H9 (cell line): ENCODE data around the gene IMPDH2. TPM values are rescaled to one million over a fixed set of nuclear protein-coding genes. Genes with fewer than 3 reads are reported as not detected.

Experiments
- DNase-seq: peaks from one replicate; pipeline ENCODE4 v3.0.0-alpha.2; 2017
- H2AFZ ChIP-seq: one replicate; pipeline ENCODE4 v1.6.1; 2013; ENCODE audit warnings: mild to moderate bottlenecking, low read length, control low read depth, moderate library complexity
- H2AK5ac ChIP-seq: 2 replicates; pipeline ENCODE4 v1.6.1; 2013; ENCODE audit warnings: low read length, control low read depth, mixed read lengths; ENCODE audit not compliant: insufficient read length
- H2BK120ac ChIP-seq: one replicate; pipeline ENCODE4 v1.6.1; 2013; ENCODE audit warnings: low read depth, mild to moderate bottlenecking, low read length, control low read depth, inconsistent platforms; ENCODE audit not compliant: poor library complexity, severe bottlenecking
- H2BK12ac ChIP-seq: 2 replicates; pipeline ENCODE4 v1.6.1; 2013; ENCODE audit warnings: low read length, control low read depth, mixed read lengths, low read depth; ENCODE audit not compliant: insufficient read length
- H2BK15ac ChIP-seq: 2 replicates; pipeline ENCODE4 v1.6.1; 2013; ENCODE audit warnings: low read depth, low read length, control low read depth
- H2BK20ac ChIP-seq: one replicate; pipeline ENCODE4 v1.6.1; 2013; ENCODE audit warnings: low read depth, mild to moderate bottlenecking, low read length, control low read depth, inconsistent platforms; ENCODE audit not compliant: poor library complexity, severe bottlenecking
- H2BK5ac ChIP-seq: 2 replicates; pipeline ENCODE4 v1.6.1; 2013; ENCODE audit warnings: low read length, control low read depth, mixed read lengths; ENCODE audit not compliant: insufficient read length
- H3K14ac ChIP-seq: 2 replicates; pipeline ENCODE4 v1.6.1; 2013; ENCODE audit warnings: low read length, control low read depth; ENCODE audit not compliant: insufficient read depth
- H3K18ac ChIP-seq: 2 replicates; pipeline ENCODE4 v1.6.1; 2013; ENCODE audit warnings: low read depth, mild to moderate bottlenecking, mixed read lengths, low read length, control low read depth; ENCODE audit not compliant: insufficient read length
- H3K23ac ChIP-seq: 2 replicates; pipeline ENCODE4 v1.6.1; 2013; ENCODE audit warnings: low read length, control low read depth, mixed read lengths, low read depth; ENCODE audit not compliant: insufficient read length
- H3K23me2 ChIP-seq: 2 replicates; pipeline ENCODE4 v1.6.1; 2013; ENCODE audit warnings: low read depth, mild to moderate bottlenecking, mixed read lengths, low read length, control low read depth; ENCODE audit not compliant: insufficient read length, poor library complexity, severe bottlenecking
- H3K27ac ChIP-seq: 2 replicates; pipeline ENCODE4 v1.5.1; 2013; ENCODE audit warnings: low read length, control low read depth, mixed read lengths, low read depth; ENCODE audit not compliant: insufficient read length
- H3K27me3 ChIP-seq: 2 replicates; pipeline ENCODE4 v1.6.1; 2013; ENCODE audit warnings: low read length, control low read depth, inconsistent platforms; ENCODE audit not compliant: insufficient read depth
- H3K4ac ChIP-seq: 2 replicates; pipeline ENCODE4 v1.6.1; 2013; ENCODE audit warnings: low read depth, mild to moderate bottlenecking, control low read depth, inconsistent platforms, low read length, moderate library complexity
- H3K4me1 ChIP-seq: 2 replicates; pipeline ENCODE4 v1.6.1; 2013; ENCODE audit warnings: low read length, control low read depth, inconsistent platforms; ENCODE audit not compliant: insufficient read depth
- H3K4me2 ChIP-seq: 2 replicates; pipeline ENCODE4 v1.6.1; 2013; ENCODE audit warnings: low read length, control low read depth, mixed read lengths; ENCODE audit not compliant: insufficient read length, insufficient read depth
- H3K56ac ChIP-seq: 2 replicates; pipeline ENCODE4 v1.6.1; 2013; ENCODE audit warnings: low read depth, mild to moderate bottlenecking, mixed read lengths, low read length, control low read depth; ENCODE audit not compliant: insufficient read length
- H3K79me1 ChIP-seq: 2 replicates; pipeline ENCODE4 v1.6.1; 2013; ENCODE audit warnings: low read depth, mild to moderate bottlenecking, moderate library complexity, low read length, control low read depth, inconsistent platforms; ENCODE audit not compliant: insufficient read depth, poor library complexity, severe bottlenecking
- H3K79me2 ChIP-seq: 2 replicates; pipeline ENCODE4 v1.6.1; 2013; ENCODE audit warnings: low read length, control low read depth, inconsistent platforms; ENCODE audit not compliant: insufficient read depth
- H3K9ac ChIP-seq: 2 replicates; pipeline ENCODE4 v1.6.1; 2013; ENCODE audit warnings: low read length, control low read depth, mixed read lengths; ENCODE audit not compliant: insufficient read length; ENCODE audit errors: extremely low read depth
- H3K9me3 ChIP-seq: one replicate; pipeline ENCODE4 v1.6.1; 2013; ENCODE audit warnings: low read depth, low read length, inconsistent platforms; ENCODE audit not compliant: control insufficient read depth
- H3T11ph ChIP-seq: one replicate; pipeline ENCODE4 v1.6.1; 2013; ENCODE audit warnings: mild to moderate bottlenecking, low read length, control low read depth, inconsistent platforms
- H4K20me1 ChIP-seq: one replicate; pipeline ENCODE4 v1.6.1; 2013; ENCODE audit not compliant: control insufficient read depth, insufficient read length, insufficient read depth
- H4K5ac ChIP-seq: 2 replicates; pipeline ENCODE4 v1.6.1; 2013; ENCODE audit warnings: low read depth, mild to moderate bottlenecking, mixed read lengths, low read length, control low read depth; ENCODE audit not compliant: insufficient read length
- H4K8ac ChIP-seq: replicated peaks from 2 replicates; pipeline ENCODE4 v1.6.1; 2013; ENCODE audit warnings: low read length, control low read depth, mixed read lengths, low read depth; ENCODE audit not compliant: insufficient read length
- H4K91ac ChIP-seq: 2 replicates; pipeline ENCODE4 v1.6.1; 2013; ENCODE audit warnings: low read depth, mild to moderate bottlenecking, moderate library complexity, mixed read lengths, low read length, control low read depth; ENCODE audit not compliant: insufficient read length
- H3K27ac Mint-ChIP-seq, 3 experiments: 2 replicates in 2 of 3; 3 replicates in 1 of 3; pipeline ENCODE4 v1.8.0; 2020 to 2021; ENCODE audit warnings: mixed read lengths in 3 of 3, mild to moderate bottlenecking in 1 of 3, moderate library complexity in 1 of 3
- H3K27me3 Mint-ChIP-seq: 2 replicates; pipeline ENCODE4 v1.8.0; 2021; ENCODE audit warnings: low read depth, mild to moderate bottlenecking, moderate library complexity, mixed read lengths
- H3K36me3 Mint-ChIP-seq, 3 experiments: 2 replicates in 2 of 3; 3 replicates in 1 of 3; pipeline ENCODE4 v1.8.0; 2020 to 2021; ENCODE audit warnings: low read depth in 3 of 3, mixed read lengths in 3 of 3; ENCODE audit not compliant: insufficient read depth in 1 of 3
- H3K4me1 Mint-ChIP-seq, 2 experiments: 2 replicates each; pipeline ENCODE4 v1.8.0; 2020; ENCODE audit warnings: mixed read lengths in 2 of 2
- H3K4me3 Mint-ChIP-seq, 2 experiments: 2 replicates in 1 of 2; 3 replicates in 1 of 2; pipeline ENCODE4 v1.8.0; 2020 to 2021; ENCODE audit warnings: mild to moderate bottlenecking in 2 of 2, mixed read lengths in 2 of 2, moderate library complexity in 1 of 2
- H3K9me3 Mint-ChIP-seq, 2 experiments: 2 replicates in 1 of 2; 3 replicates in 1 of 2; pipeline ENCODE4 v1.8.0; 2020; ENCODE audit warnings: mild to moderate bottlenecking in 2 of 2, mixed read lengths in 2 of 2, moderate library complexity in 1 of 2
- WGBS: extraction: QIAGEN DNeasy Blood & Tissue Kit; methylation state at CpG from one replicate; pipeline ENCODE4 v1.1.7; 2013; ENCODE audit warnings: missing lambda C conversion rate, low lambda C conversion rate, mixed read lengths; ENCODE audit not compliant: insufficient read length; ENCODE audit errors: extremely low coverage; 5-methylcytosine and 5-hydroxymethylcytosine counted together
- total RNA-seq: library from RNA; stranded (reverse); gene quantifications from 2 replicates; pipeline ENCODE4 v1.2.1, GENCODE V29; 2021
- TF ChIP-seq, protein P1 (sequence below): fragments of 200-600 bp; sonication (generic); conservative IDR thresholded peaks from 3 replicates; pipeline ENCODE4 v1.8.0; 2021; ENCODE audit warnings: antibody characterized with exemption, mild to moderate bottlenecking

Gene IMPDH2
- total RNA-seq, 1 experiment from 2014 or later: 408 TPM

DNA sequence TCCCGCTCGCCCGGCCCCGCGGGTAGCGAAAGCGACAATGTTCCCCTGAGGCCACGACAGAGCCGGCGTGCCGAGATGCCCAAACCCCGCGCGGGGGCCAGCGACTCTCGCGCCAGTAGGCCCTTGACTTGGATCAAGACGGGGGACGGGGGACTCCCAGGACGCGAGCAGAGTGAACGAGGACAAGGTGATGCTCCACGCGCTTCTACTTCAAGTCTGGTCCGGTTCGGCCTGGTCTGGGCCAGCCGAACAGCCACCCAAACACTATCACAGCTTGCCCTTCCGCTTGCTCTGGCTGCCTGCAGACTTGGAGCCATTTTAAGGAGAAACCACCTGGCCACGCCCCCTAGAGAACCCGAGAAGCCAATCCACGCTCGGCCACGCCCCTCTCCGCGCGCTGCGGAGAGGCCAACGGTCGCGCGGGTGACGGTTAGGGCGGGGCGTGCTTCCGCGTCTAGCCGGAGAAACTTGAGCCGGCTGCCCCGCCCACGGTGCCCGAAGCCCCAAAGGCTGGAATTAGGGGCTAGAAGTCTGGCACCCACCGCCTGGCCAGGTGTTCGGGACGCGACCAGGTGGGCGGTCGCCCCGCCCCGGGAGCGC is 7.9 kb downstream of the IMPDH2 start:
- H3K23ac ChIP-seq: no peak overlapping the region
- no peak overlapping the region for H3K27ac ChIP-seq
- peak overlapping the region; percentile 85 for H3K9ac ChIP-seq
- TF ChIP-seq, protein P1, sequence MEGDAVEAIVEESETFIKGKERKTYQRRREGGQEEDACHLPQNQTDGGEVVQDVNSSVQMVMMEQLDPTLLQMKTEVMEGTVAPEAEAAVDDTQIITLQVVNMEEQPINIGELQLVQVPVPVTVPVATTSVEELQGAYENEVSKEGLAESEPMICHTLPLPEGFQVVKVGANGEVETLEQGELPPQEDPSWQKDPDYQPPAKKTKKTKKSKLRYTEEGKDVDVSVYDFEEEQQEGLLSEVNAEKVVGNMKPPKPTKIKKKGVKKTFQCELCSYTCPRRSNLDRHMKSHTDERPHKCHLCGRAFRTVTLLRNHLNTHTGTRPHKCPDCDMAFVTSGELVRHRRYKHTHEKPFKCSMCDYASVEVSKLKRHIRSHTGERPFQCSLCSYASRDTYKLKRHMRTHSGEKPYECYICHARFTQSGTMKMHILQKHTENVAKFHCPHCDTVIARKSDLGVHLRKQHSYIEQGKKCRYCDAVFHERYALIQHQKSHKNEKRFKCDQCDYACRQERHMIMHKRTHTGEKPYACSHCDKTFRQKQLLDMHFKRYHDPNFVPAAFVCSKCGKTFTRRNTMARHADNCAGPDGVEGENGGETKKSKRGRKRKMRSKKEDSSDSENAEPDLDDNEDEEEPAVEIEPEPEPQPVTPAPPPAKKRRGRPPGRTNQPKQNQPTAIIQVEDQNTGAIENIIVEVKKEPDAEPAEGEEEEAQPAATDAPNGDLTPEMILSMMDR: no peak
- Mint-ChIP-seq H3K9me3 (no peaks in the 10 kb centered on the region), H3K4me1 (peaks cover 23 to 24% of the 10 kb centered on the region in 2 experiments), H3K27ac (peak overlapping the region; percentile 93 to 98 (median 98)), H3K27me3 (no peaks in the 10 kb centered on the region; the same call in 1 of the 2 replicates), H3K36me3 (peaks cover 30 to 47% (median 41%) of the 10 kb centered on the region in 3 experiments), H3K4me3 (peak overlapping the region; percentile 91 to 95)
- peak overlapping the region; percentile 92 for H3K18ac ChIP-seq
- H2BK5ac ChIP-seq: no peak overlapping the region
- no peak overlapping the region; the same call in 1 of the 2 replicates for H2BK15ac ChIP-seq
- H3K27me3 ChIP-seq: no peaks in the 10 kb centered on the region
- H3T11ph ChIP-seq: no peak overlapping the region
- no peaks in the 10 kb centered on the region for H3K79me2 ChIP-seq
- H2BK12ac ChIP-seq: no peak overlapping the region
- DNase-seq: peak; percentile 98
- no peak overlapping the region for H3K56ac ChIP-seq
- no peaks in the 10 kb centered on the region for H3K9me3 ChIP-seq
- H2BK20ac ChIP-seq: no peak overlapping the region
- no peak overlapping the region for H2AK5ac ChIP-seq
- no peaks in the 10 kb centered on the region for H3K79me1 ChIP-seq
- H3K4ac ChIP-seq: peak overlapping the region; percentile 55
- WGBS: no CpG with 5 or more reads among the region's 60 CpGs
- no peak overlapping the region for H2AFZ ChIP-seq
- peak overlapping the region; percentile 53 for H4K5ac ChIP-seq
- no peak overlapping the region for H4K8ac ChIP-seq
- H3K4me1 ChIP-seq: no peaks in the 10 kb centered on the region
- H3K4me2 ChIP-seq: peak overlapping the region; percentile 88
- H4K20me1 ChIP-seq: peaks cover 2% of the 10 kb centered on the region
- no peak overlapping the region for H2BK120ac ChIP-seq
- peak overlapping the region; percentile 34 for H4K91ac ChIP-seq
- H3K23me2 ChIP-seq: peaks cover 22% of the 10 kb centered on the region
- H3K14ac ChIP-seq: peak overlapping the region; percentile 88
